ENCODE data around the gene PCARE.

DNA sequence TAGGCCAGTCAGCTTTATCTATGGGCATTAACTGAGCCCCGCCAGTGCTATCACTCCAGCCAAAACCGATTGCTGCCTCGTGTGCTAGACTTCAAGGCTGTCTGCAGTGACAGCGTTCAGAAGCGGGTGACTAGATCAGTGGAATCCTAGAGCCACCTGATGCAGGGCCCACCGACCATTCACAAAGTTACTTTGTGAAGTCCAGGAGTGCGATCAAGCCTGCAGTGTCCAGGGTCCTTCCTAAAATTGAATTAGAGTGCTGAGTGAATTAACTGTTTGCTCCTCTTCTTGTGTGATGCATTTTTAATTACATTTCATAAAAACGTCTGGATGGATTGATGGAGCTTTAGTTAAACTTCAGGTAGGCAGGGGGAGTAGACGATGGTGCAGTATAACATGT lies 13.9 kb downstream of the PCARE start:
- TF ChIP-seq, protein P1, sequence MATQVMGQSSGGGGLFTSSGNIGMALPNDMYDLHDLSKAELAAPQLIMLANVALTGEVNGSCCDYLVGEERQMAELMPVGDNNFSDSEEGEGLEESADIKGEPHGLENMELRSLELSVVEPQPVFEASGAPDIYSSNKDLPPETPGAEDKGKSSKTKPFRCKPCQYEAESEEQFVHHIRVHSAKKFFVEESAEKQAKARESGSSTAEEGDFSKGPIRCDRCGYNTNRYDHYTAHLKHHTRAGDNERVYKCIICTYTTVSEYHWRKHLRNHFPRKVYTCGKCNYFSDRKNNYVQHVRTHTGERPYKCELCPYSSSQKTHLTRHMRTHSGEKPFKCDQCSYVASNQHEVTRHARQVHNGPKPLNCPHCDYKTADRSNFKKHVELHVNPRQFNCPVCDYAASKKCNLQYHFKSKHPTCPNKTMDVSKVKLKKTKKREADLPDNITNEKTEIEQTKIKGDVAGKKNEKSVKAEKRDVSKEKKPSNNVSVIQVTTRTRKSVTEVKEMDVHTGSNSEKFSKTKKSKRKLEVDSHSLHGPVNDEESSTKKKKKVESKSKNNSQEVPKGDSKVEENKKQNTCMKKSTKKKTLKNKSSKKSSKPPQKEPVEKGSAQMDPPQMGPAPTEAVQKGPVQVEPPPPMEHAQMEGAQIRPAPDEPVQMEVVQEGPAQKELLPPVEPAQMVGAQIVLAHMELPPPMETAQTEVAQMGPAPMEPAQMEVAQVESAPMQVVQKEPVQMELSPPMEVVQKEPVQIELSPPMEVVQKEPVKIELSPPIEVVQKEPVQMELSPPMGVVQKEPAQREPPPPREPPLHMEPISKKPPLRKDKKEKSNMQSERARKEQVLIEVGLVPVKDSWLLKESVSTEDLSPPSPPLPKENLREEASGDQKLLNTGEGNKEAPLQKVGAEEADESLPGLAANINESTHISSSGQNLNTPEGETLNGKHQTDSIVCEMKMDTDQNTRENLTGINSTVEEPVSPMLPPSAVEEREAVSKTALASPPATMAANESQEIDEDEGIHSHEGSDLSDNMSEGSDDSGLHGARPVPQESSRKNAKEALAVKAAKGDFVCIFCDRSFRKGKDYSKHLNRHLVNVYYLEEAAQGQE (IDR thresholded peaks at IDR 0.05; ENCODE audit: insufficient replicate concordance, low read depth): no peak
- TF ChIP-seq, protein P2, sequence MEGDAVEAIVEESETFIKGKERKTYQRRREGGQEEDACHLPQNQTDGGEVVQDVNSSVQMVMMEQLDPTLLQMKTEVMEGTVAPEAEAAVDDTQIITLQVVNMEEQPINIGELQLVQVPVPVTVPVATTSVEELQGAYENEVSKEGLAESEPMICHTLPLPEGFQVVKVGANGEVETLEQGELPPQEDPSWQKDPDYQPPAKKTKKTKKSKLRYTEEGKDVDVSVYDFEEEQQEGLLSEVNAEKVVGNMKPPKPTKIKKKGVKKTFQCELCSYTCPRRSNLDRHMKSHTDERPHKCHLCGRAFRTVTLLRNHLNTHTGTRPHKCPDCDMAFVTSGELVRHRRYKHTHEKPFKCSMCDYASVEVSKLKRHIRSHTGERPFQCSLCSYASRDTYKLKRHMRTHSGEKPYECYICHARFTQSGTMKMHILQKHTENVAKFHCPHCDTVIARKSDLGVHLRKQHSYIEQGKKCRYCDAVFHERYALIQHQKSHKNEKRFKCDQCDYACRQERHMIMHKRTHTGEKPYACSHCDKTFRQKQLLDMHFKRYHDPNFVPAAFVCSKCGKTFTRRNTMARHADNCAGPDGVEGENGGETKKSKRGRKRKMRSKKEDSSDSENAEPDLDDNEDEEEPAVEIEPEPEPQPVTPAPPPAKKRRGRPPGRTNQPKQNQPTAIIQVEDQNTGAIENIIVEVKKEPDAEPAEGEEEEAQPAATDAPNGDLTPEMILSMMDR (IDR thresholded peaks at IDR 0.05; ENCODE audit: insufficient read depth, low read length): no peak
- TF ChIP-seq GABPA (IDR thresholded peaks at IDR 0.05; ENCODE audit: low read depth): no peak

All from HL-60 (cell line).